HG03108 (cell line): ENCODE data around the gene SMIM31.
A peak's percentile ranks its signal among the peaks of the same experiment; 100 is the strongest.

Experiments used
- ATAC-seq: cut with Tn5 transposase; IDR thresholded peaks from one replicate; pipeline ENCODE4 v1.9.1; 2021; ENCODE audit warnings: moderate library complexity; ENCODE audit not compliant: unreplicated experiment

The SMIM31 gene

DNA sequence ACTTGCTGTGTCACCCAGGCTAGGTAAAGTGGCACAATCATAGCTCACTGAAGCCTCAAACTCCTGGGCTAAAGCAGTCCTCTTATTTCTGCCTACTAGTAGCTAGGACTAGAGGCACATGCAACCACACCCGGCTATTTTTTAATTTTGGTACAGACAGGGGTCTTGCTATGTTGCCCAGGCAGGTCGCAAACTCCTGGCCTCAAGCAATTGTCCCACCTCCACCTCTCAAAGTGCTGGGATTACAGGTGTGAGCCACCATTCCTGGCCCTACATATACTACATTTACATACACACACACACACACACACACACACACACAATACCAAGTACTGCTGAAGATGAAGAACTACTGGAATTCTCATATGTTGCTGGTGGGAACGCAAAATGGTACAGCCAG, 26.9 kb downstream of the SMIM31 start:
- ATAC-seq: no peak

DNA sequence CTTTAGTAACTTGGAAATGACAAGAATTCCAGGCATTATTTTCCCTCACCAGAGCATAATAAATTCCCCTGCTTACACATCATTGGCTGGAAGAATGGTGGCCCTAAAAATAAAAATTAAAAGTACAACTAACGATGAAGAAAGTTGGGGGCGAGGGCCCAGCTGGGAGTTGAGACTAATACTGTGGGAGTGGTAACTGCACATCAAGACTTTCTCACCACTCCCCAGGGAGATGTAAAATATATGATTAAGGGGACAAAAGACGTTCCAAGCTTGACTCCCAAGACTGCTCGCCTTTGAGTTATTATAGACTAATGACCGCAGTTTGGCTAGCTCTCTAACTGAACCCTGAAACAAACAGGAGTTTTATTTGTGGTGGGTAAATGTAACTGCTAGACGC, 30.0 kb downstream of the SMIM31 start:
- ATAC-seq: no peak

DNA sequence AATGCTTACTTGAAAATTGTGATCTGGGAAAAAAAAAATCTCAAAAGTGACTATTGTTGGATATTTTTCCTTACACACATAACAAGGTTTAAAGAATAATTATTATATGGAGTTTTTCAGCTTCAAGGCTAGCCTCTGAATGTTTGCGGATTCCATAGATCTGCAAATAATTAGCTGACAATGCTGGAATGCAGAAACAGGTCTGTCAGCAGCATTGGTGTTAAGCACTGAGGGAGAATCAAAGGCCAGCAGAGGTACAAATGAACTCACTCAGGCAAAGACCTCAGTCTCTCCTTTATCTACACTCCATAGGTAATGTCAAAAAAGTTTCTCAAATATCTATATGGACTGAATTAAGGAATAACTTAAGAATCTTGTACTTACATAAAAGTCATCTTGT, 35.1 kb downstream of the SMIM31 start:
- no peak for ATAC-seq

DNA sequence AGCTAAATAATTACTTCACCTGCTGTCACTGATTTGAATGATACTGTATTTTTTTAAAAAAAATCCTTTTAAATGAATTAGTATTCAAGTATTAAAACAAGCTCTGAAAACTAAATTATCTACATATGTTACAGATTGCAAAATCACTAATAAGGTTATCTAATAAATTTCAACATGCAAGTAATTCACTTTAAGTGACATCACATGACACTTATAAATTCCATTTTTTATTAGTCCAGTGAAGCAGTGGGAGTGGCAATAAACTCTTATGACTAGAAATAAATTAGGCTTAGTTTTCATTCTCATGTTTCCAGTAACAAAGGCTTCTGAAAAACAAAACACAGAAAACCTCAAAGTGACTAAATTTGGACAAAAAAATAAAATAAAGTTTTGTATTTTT, 36.3 kb downstream of the SMIM31 start:
- ATAC-seq: no peak

DNA sequence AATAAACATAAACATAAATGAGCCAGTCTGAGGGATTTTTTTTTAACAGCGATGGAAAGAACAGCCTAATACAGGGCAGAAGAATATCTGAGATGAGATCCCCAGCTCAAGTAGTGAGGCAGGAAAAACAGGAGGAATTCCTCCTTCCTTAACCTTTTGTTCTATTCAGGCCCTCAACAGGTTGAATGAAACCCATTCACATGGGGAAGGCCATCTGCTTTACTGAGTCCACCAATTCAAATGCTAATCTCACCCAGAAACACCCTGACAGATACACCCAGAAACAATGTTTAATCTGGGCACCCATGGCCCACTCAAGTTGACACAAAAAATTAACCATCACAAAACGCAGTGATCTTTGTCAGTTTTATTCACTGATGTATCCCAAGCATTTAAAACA, 45.5 kb downstream of the SMIM31 start:
- ATAC-seq: no peak

DNA sequence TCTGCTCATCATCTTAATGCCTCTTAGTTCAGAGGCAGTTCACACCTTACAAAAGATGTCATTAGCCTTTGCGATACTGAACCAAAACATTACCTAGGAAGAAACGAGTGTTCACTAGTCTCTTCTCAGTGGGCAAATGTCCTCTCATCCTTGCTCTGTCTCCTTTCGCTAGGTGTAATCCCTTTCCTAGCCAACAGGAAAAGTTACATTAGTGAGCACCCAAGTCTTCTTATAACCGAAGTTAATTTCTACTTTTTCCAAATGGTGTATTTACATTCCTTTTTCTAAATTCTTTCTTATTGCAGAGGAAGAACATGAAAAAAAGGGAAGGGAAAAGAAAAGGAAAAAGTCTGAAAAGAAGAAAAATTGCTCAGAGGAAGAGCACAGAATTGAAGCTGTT, 46.9 kb downstream of the SMIM31 start:
- no peak for ATAC-seq

DNA sequence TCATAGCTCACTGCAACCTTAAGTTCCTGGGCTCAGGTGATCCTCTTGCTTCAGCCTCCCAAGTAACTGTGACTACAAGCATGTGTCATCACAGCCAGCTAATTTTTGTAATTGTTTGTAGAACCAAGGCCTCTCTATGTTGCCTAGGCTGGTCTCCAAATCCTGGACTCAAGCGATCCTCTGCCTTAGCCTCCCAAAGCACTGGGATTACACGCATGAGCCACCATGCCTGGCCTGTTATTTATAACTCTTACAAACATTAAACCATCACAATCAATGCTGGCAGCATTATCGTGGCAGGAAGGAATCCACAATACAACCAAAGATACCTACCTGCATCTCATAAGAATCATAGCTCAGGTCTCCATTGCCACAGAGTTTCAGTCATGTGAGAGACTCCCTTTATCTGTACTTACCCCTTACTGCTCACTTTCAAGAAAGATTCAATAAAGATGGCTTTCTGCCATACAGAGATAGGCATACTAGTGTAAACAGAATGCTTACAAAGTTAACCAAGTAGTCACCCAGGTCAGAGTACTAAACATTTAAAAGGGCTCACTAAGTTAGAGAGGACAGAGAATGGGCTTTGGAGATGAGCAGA, 48.5 kb downstream of the SMIM31 start:
- no peak for ATAC-seq

DNA sequence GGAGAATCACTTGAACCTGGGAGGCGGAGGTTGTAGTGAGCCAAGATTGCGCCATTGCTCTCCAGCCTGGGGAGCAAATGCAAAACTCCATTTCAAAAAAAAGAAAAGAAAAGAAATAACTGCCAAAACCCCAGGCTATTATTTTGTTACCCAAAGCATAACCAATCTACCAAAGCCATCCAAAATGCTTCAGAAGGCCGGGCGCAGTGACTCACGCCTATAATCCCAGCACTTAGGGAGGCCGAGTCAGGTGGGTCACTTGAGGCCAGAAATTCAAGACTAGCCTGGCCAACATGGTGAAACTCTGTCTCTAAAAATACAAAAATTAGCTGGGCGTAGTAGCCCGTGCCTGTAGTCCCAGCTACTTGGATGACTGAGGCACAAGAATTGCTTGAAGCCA, 49.8 kb downstream of the SMIM31 start:
- no peak for ATAC-seq

DNA sequence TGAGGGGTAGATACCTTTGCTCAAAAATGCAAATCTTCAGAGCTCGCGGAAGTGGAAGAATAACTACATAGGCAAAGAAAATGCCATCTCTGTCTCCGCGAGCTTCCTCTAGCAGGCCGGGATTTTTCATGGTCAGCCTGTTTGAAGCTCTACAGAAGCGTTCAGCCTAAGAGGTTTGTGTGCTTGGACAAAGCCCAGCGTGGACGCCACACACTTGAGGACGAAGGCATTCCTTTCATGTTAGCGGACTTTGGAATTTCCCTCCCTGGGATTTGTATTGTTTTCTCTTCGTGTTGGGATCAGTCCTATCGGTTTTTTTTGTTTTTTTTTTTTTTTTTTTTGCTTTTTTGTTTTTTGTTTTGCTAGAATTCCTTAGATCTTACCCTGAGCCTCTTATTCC, 53.7 kb downstream of the SMIM31 start:
- no peak for ATAC-seq

DNA sequence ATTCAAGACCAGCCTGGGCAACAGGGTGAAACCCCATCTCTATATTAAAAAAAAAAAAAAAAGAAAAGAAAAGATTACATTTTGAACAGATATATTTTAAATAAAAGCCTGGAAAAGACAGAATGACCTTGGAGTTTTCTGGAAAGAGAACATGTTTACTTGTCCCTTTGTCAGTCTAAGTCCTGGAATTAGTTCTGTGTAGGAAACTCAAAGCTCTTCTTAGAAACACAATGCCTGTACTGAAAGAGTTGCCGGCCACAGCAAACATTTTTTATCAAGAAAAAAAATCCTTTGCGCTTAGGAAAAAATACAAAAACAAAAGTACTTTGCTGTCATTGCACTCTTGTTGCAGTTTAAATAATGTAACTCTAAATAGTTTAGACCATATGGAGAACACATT, 59.6 kb downstream of the SMIM31 start:
- ATAC-seq: no peak

DNA sequence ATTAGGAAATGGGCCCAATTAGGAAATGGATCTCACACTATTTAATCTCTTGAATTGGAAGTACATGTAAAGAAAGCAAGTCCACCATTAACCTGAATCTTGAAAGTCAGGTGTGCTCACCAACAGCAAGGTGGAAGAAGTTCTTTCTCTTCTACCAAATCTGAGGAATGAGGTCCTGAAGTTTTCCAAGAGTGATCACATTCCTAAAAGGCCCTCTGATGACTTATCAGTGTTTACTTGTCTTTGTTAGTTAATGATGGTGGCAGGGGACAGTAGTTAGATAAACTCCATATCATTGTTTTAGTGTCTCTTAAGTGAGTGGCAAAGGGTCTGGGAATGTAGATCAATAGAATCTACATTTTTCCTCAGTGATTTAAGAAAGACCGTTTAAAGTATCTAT, 61.8 kb downstream of the SMIM31 start:
- ATAC-seq: no peak

DNA sequence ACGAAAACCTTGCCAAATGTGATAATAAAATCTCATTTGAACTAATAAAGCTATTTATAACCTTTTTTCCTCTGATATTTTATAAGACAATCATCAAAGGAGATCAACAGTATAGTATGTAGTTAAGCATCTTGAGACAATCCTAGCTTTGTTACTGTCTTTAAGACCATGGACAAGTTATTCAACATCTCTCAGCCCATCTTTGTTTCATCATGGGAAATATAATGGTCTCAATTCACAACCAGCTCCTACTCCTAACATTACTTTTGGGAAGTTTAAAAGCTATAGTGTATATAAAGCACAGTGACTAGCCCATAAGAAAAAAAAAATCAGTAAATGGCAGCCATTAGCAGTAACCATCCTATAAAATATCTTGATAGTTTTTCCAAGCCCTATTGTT, 65.4 kb downstream of the SMIM31 start:
- no peak for ATAC-seq

DNA sequence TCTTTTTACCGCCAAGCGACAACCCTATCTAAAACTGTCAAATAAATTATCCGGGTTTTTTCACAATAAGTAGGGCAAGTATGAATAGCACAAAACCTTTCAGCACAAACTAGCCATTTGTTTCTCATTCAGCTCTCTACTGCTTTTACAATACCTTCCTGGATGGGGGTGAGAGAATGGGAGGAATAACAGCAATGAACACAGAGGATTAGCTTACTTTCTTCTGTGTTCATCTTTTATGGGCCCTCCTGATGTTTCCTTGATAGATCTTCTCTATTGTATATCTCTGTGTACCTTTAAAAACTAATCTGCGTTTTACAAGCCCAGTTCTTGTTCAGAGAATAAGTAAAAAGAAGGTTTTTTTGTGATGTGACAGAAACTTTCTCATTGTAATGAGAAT, 67.8 kb downstream of the SMIM31 start:
- ATAC-seq: no peak

DNA sequence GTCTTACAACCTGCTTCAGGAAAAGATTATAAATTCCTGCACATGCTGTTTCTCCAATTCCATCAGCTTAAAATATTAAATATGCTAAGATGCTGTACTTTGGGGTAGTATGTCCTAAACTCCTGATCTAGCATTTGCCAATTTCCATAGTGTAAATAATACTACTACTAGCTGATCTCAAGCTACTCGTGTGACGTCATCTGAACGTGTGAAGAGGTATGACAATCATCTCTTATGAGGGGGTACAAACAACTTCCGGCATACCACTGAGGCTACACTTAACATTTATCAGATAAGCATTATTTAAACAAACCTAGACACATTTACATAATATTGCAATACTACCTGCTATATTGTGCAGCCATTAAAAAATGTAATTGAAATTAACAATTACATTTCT, 70.7 kb downstream of the SMIM31 start:
- ATAC-seq: no peak

DNA sequence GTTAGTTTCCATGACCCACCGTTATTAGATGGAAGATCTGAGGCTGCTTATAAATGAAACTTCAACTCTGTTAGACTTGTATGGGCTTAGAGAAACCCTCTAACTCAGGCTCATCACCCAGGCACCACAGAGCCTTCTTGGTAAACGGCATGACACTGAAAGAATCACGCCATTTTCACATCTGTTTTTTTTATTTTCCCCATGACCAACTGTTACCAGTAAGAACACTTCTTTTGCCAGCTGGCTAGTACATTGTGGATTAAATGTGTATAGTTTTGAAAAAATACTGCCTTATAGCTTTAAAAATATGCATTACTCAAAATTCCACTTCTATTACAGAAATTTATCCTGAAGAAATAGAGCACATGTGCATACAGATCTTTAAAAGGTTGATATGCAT, 75.0 kb downstream of the SMIM31 start:
- ATAC-seq: no peak

DNA sequence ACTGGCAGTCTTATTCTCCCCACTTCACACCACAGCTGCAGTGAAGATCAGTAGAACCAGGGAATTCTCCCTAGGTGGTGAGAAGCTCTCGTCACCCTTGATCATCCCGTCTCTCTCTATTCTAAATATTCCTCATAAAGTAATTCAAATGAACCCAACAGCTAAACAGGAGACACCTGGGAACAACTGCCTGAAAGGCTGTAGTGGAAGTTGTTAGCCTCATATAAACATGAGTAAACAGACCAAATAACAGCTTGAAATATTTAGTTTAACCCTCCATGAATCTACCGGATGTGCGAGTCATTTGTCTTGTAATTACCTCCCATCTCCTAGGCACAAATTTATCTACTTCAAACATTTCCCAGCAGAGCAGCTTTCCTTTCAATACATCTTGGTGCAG, 92.6 kb downstream of the SMIM31 start:
- ATAC-seq: no peak

DNA sequence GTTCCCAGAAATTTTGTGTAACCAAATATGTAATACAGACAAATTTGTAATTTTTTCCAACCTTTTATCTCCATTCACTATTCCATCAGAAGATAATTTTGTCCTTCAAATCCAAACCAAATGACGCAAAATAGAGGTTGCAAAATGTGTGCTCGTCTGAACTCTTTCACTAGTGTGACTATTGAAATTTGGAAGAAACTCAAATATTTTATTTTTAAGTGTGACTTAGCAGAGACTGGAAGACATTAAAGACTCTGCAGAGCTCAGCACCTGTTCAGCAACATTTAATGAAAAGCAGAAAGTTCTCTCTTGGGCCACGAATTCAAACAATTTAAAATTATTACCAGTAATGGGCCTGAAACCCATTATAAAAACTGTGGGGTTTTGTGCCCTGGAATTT, 93.1 kb downstream of the SMIM31 start:
- no peak for ATAC-seq

DNA sequence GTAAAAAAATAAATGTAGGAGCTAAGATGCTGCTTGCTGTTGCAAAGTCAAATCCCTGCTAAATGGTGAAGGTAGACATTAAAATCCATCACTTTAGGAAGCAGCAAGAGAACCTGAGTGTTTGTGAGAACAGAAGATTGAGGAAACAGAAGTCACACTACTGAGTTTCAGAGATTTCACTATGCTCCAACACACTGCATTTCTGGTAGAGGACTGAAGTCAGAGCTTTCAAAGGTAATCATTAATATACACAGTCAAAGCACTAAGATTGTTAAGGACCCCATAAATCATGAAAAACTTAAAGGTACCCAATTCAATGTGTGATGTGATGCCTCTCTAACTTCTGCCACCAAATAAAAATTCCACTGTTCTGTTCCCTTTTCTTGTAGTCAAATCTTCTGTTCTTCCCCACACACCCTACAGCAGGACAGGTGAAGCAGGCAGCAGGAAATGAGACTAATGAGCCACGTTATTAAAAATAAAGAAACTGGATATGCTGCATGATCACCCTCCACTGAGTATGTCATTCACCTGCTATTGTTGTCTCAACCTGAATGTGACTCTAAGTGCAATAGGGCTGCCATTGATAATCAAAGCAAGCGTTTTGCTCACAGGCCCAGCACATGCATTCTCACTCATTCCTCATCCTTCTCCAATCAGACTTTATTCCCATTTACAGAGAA, 94.2 kb downstream of the SMIM31 start:
- ATAC-seq: peak; percentile 87
